Natural killer cell treated with Interleukin-12 subunit alpha and Interleukin-12 subunit beta and Interleukin-15 and Interleukin-18, amount 100 ng/mL, for 72 hours (primary cell): ENCODE data around the gene ADGRB2. TPM values are rescaled to one million over a fixed set of nuclear protein-coding genes. Genes with fewer than 3 reads are reported as not detected.

Source experiments
- total RNA-seq, 2 donors: library from RNA; stranded (reverse); gene quantifications; one replicate each; pipeline ENCODE4 v1.2.3, GENCODE V29; 2022

Gene ADGRB2
- total RNA-seq, 2 donors from 2014 or later = 1.2 TPM; not detected in 1

Other genes starting within 250 kb of the ADGRB2 start
- gene TINAGL1, start 187.8 kb downstream of the ADGRB2 start, total RNA-seq = not detected
- not detected for gene HCRTR1, start 146.7 kb downstream of the ADGRB2 start, total RNA-seq
- gene PEF1, start 119.5 kb downstream of the ADGRB2 start, total RNA-seq = 10 to 100 TPM; 45.5 to 55.9 TPM
- gene COL16A1, start 60.3 kb downstream of the ADGRB2 start, total RNA-seq = 1 to 10 TPM in 1 of 2 donors, under 1 TPM in 1; 0.73 to 1.6 TPM
- not detected for gene SPOCD1, start 51.7 kb upstream of the ADGRB2 start, total RNA-seq
- gene PTP4A2, start 174.0 kb upstream of the ADGRB2 start, total RNA-seq = 100 to 1,000 TPM; 409 to 770 TPM
- gene KHDRBS1, start 249.5 kb upstream of the ADGRB2 start, total RNA-seq = 100 to 1,000 TPM; 156 TPM